T-helper 1 cell treated with Interleukin-12 subunit alpha and Interleukin-12 subunit beta and Interleukin-4 antibody, amounts not matched to agents 30 ng/mL and 1 ng/mL, for 36 hours (primary cell): ENCODE measurements around the gene HOXC9. TPM values are rescaled to one million over a fixed set of nuclear protein-coding genes. Genes with fewer than 3 reads are reported as not detected.
"Not testable (repeated sequence)": the region's sequence is repeated elsewhere in the genome, so short reads cannot be mapped to it uniquely, and the experiment has no call there.

Experiments used
- intact Hi-C: fragments of 100-400 bp; cut with micrococcal nuclease; formaldehyde crosslinking; loops from one replicate; pipeline ENCODE4 v1.15.1; 2024
- total RNA-seq: library from RNA; stranded (reverse); gene quantifications from 2 replicates; pipeline ENCODE4 v1.2.3, GENCODE V29; 2022

Gene HOXC9
- total RNA-seq, 1 donor from 2014 or later: not detected

GRCh38 chr12:54033106-54033979 lies 33.4 kb downstream of the HOXC9 start:
- intact Hi-C loops: loop anchor here (2.0 to 5.0 kb wide), 3 partner anchors 15 to 46 kb away; partner anchors contain the start of genes HOXC10 and HOXC4

GRCh38 chr12:54033980-54034784 lies 34.2 kb downstream of the HOXC9 start:
- intact Hi-C loops: loop anchor here (2.0 to 5.0 kb wide), 3 partner anchors 15 to 47 kb away; partner anchors contain the start of genes HOXC10 and HOXC4

DNA sequence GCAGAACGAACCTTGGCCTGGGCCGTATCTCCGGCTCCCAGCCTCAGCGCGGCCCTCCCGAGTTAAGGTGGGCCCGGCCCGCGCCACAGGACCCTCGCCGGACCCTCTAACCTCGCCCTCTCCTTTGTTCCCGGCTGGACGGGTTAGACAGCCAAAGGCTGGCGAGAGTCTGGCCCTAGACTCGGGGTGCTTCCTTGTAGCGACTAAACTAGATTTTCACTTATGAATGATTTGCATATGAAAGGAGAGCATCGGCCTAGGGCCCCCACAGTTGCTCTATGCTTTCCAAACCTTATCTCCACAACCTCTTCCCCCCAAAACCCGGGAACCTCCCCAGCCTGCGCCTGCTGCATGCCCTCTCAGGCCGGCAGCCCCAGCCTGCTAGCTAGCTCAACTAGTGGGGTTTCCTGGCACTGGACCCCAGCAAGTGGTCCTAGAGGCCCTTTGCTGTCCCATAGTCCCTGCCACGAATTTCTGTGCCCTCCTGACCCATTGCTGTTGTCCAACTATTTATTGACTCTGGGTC lies 34.9 kb downstream of the HOXC9 start:
- intact Hi-C loops: loop anchor here (5.0 kb wide), 1 partner anchor 48 kb away; the partner anchor contains the start of gene HOXC10

GRCh38 chr12:54035568-54036264 lies 35.8 kb downstream of the HOXC9 start:
- intact Hi-C loops: no loop called here

- intact Hi-C loops: no loop called here
Observed at GRCh38 chr12:54036620-54037359, 36.8 kb downstream of the HOXC9 start.

DNA sequence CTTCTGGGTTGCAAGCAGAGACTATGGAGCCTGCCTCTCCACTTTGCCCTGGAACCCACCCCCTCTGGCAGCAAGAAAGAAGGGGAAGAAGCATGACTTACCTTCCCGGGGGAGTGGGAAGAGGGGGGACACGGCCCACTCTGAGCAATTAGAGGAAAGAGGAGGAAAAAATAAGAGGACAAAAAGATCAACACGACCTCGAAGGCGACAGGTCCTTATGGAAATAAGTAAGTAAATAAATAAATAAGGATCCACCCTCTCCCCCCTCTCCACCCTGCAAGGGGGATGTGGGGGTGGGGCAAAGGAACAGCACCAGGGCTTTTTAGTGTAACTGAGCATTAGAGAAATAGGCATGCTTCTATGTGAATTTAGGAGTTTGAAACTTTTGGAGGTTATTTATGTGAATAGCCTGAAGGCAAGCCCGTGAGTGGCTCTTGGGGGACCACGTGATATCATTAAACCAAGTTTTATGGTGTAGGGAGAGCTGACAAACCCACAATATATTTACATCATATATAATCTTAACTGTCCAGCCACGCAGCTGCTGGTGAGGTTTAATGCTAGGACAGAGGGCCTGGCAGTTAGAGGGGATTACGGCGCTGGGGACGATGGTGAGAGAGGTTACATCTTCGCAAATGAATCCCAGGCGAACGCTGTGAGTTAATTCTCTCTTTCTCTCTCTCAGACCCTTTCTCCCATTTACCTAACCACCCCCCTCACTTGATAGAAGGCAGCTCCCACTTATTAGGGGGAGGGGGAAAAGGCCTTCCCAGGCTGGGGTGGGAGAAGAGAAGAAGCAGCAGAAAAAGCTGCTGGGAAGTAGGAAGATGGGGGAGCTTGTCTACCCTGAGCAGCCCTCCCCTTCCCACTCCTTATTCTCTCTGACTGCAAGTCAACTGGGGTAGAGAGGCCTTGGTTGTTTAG lies 37.7 kb downstream of the HOXC9 start:
- intact Hi-C loops: no loop called here

- intact Hi-C loops: no loop called here
Observed at GRCh38 chr12:54038284-54038870, 38.4 kb downstream of the HOXC9 start.

DNA sequence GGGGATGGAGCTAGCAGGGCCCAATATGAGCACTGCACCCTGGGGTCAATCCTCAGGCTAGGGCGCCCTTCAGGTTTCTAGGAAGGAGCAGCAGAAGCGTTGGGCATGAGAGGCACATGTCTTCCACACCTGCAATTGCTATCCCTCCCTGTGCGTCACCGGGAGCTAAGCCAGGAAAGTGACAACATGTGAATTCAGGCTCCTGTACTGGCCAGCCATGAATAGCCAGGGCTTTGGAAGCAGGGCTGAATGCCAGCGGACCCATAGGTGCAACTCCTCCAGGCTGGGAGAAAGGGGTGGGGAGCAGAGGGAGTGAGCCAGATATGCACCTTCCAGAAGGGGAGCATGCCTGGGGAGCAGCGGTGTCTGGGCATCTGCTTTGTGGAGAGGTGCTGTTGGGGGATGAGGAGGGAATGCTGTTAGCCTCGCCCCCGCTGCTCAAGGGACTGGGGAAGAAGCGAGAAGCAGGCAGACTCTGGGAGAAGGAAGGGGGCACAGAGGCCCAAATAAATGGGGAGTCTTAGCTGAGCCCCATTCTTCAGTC lies 39.0 kb downstream of the HOXC9 start:
- intact Hi-C loops: no loop called here

DNA sequence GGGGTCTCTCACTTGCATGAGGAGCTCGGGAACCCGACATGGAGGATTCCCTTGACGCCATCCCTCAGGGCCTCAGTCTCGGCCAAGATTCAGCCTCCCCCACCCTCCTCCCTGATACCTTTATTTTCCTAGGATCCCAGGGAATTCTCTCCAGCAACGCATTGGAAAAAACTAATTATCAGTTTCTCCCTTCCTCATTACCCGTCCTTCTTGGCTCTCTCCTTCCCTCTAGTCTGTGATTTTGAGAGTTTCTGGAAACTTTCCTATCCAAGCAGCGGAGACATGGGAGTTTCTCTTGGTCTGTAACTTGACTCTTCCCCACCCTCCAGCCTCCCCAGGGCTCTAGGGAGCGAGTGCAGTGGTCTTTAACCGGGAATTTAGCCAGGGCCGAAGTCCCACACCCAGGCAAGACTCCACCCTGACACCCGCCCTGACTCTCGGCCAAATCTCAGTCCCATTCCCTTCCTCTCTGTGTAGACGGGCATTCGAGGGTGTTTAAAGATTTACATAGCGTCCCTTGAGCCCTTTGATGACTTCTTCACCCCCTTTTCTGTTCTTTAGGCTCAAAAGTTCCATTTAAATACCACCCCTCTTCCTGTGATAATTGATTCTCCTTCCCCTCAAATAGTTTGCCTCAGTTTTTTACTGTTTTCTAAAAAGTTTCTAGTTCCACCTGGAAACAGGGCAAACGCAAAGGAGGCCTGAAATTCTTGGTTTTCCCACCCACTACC lies 39.6 kb downstream of the HOXC9 start:
- intact Hi-C loops: no loop called here

DNA sequence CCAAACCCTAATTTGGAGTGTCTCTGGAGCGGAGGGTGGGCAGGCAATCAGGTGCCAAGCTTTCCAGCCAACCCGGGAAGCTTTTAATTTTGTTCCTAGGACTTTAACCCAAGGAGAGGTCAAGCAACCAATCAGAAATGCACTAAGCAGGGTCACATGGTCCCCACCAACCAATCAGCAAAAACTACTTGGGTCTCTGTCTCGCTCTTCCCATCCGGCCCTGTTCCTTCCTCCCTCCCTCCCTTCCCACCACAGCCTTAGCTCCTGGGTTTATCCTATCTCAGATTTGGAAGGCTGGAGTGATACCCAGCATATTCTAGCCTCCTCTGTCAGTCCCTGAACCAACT lies 40.2 kb downstream of the HOXC9 start:
- intact Hi-C loops: no loop called here

GRCh38 chr12:54040648-54041047 lies 40.7 kb downstream of the HOXC9 start:
- intact Hi-C loops: no loop called here

- intact Hi-C loops: no loop called here
Observed at GRCh38 chr12:54041097-54041690, 41.2 kb downstream of the HOXC9 start.

DNA sequence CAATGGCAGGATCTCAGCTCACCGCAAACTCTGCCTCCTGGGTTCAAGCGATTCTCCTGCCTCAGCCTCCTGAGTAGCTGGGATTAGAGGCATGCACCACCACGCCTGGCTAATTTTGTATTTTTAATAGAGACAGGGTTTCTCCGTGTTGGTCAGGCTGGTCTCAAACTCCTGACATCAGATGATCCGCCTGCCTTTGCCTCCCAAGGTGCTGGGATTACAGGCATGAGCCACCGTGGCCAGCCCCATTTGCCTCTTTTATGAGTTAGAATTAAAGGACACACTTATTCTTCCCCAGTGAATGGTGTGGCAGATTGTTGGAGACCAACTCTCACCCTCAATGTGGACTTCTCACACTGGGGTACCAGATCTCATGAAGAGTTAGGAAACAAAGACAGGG lies 42.1 kb downstream of the HOXC9 start:
- intact Hi-C loops: not testable (repeated sequence)

DNA sequence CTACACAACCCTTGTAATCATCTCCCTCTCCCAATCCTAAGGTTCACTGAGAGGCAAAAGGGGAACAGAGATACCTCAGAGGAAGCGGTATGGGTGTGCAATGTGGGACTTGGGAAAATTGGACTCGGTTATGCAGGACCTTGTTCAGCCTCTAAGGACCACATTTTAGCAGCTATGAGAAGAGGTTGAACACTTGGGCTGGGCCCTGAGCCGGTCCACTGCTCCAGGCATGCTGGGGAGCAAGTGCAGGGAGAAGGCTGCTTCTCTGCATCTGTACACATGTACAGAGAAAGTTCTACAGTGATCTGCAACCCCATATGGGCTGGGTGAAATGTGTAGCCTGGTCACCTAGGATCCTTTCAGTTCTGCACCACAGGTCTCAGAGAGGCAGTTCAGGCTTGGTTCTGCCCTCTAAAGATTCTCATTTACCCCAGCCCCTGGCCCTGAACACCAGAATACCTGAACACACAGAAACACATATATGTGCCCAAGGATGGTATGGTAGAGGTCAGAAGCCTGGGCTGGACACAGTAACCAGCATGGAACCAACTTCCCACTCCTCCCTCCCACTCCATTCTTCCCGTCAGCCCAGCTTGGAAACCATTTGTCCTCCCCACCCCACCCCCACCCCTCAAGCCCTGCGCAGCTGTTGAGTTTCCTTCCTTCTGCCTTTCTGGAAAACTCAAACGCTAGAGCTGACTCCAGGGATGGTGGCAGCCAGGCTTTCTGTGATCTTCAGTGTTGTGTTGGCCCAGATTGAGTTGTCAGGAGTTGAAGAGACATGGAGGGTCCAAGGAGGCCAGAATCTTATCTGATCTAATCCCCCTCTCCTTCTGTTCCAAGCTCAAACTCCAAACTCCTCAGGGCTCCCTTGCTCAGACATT lies 43.3 kb downstream of the HOXC9 start:
- intact Hi-C loops: no loop called here

- intact Hi-C loops: no loop called here
Observed at GRCh38 chr12:54044425-54045103, 44.6 kb downstream of the HOXC9 start.

- intact Hi-C loops: no loop called here
Observed at GRCh38 chr12:54045401-54045800, 45.4 kb downstream of the HOXC9 start.
